IPS-15b (cell line): Measurements from ENCODE around the gene TREML2.
"Not testable (repeated sequence)": the region's sequence is repeated elsewhere in the genome, so short reads cannot be mapped to it uniquely, and the experiment has no call there.

ENCODE experiments used
- H3K27me3 ChIP-seq: one replicate; pipeline ENCODE4 v1.6.1; 2013; ENCODE audit warnings: low read length; ENCODE audit not compliant: control insufficient read depth, insufficient read depth
- H3K36me3 ChIP-seq: one replicate; pipeline ENCODE4 v1.6.1; 2013; ENCODE audit warnings: low read length; ENCODE audit not compliant: control insufficient read depth, insufficient read depth
- H3K4me1 ChIP-seq: one replicate; pipeline ENCODE4 v1.6.1; 2013; ENCODE audit warnings: mild to moderate bottlenecking, low read length; ENCODE audit not compliant: control insufficient read depth, insufficient read depth
- H3K4me3 ChIP-seq: one replicate; pipeline ENCODE4 v1.5.1; 2013; ENCODE audit warnings: low read depth, low read length
- H3K9ac ChIP-seq: one replicate; pipeline ENCODE4 v1.6.1; 2013; ENCODE audit warnings: low read depth, mild to moderate bottlenecking, low read length
- H3K9me3 ChIP-seq: one replicate; pipeline ENCODE4 v1.6.1; 2013; ENCODE audit warnings: mild to moderate bottlenecking, low read length; ENCODE audit not compliant: control insufficient read depth, insufficient read depth

The TREML2 gene

GRCh38 chr6:41200296-41200900, 551 bp downstream of the TREML2 start:
- H3K9ac ChIP-seq: no peak overlapping the region
- H3K4me3 ChIP-seq: no peak overlapping the region
- no peaks in the 10 kb centered on the region for H3K36me3 ChIP-seq
- no peaks in the 10 kb centered on the region for H3K9me3 ChIP-seq
- no peaks in the 10 kb centered on the region for H3K27me3 ChIP-seq
- H3K4me1 ChIP-seq: peaks cover 3% of the 10 kb centered on the region

DNA sequence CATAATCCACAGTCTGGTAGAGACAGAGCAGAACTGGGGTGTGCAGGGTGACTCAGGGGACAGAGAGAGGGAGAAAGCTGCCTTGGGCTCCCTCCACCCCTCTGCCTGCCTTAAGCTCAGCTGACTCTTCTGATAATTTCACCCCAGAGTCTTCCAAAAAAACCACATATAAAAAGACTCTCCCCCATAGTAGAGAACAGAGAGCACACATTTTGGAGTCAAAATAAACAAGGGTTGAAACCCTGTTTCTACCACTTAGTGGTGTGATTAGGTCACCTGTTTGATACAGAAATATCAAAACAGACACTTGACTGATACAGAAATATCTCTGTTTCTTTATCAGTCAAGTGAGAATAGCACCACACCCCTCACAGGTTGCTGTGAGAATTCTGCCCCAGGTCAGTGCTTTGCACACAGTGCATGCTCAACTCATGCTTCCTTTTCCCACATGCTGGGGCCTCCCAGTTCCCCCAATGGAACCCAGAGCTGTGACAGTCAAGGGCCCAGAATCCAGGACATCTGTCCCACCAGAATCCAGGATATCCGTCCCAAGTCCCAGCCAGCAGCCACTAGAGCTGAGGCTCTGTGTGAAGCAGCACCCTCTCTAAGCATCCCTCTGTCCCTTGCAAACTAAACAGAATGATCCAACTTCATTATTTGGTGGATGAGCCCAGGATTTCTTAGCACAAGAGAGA, 1.2 kb downstream of the TREML2 start:
- H3K9me3 ChIP-seq: no peaks in the 10 kb centered on the region
- no peak overlapping the region for H3K4me3 ChIP-seq
- H3K9ac ChIP-seq: no peak overlapping the region
- no peaks in the 10 kb centered on the region for H3K27me3 ChIP-seq
- peaks cover 3% of the 10 kb centered on the region for H3K4me1 ChIP-seq
- H3K36me3 ChIP-seq: no peaks in the 10 kb centered on the region

- H3K9me3 ChIP-seq: no peaks in the 10 kb centered on the region
- H3K9ac ChIP-seq: no peak overlapping the region
- H3K36me3 ChIP-seq: no peaks in the 10 kb centered on the region
- H3K4me1 ChIP-seq: peaks cover 3% of the 10 kb centered on the region
- H3K4me3 ChIP-seq: no peak overlapping the region
- peaks cover 2% of the 10 kb centered on the region for H3K27me3 ChIP-seq
Observed at GRCh38 chr6:41197234-41197633, 3.7 kb downstream of the TREML2 start.

DNA sequence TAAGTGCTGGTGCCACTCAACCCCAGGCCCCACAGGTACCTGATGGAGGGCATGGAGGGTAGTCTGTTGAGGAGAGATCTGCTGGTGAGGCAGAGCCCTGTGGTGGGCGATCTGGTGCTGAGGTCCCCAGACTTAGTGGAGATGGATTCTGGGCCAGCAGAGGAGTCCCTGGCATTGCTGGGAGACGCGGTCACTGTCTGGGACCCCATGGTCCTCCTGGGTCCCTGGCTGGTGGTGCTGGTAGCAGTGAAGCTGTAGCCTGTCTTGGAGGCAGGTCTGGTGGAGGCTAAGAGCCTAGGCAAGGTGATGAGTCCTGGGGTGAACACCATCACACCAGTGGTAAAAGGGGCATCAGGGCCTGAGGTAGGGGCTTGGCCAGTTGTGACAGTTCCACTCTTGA, 6.6 kb downstream of the TREML2 start:
- Histone ChIP-seq H3K4me1 (no peaks in the 10 kb centered on the region), H3K27me3 (peaks cover 2% of the 10 kb centered on the region), H3K9ac (no peak overlapping the region), H3K36me3 (no peaks in the 10 kb centered on the region), H3K9me3 (peaks cover 3% of the 10 kb centered on the region), H3K4me3 (no peak overlapping the region)

- H3K9me3 ChIP-seq: peaks cover 6% of the 10 kb centered on the region
- H3K27me3 ChIP-seq: peaks cover 2% of the 10 kb centered on the region
- H3K4me1 ChIP-seq: no peaks in the 10 kb centered on the region
- no peak overlapping the region for H3K4me3 ChIP-seq
- no peaks in the 10 kb centered on the region for H3K36me3 ChIP-seq
- no peak overlapping the region for H3K9ac ChIP-seq
Observed at GRCh38 chr6:41193884-41194283, 7.1 kb downstream of the TREML2 start.

- H3K27me3 ChIP-seq: peaks cover 2% of the 10 kb centered on the region
- H3K9me3 ChIP-seq: peaks cover 6% of the 10 kb centered on the region
- H3K4me1 ChIP-seq: no peaks in the 10 kb centered on the region
- no peak overlapping the region for H3K9ac ChIP-seq
- H3K4me3 ChIP-seq: no peak overlapping the region
- H3K36me3 ChIP-seq: no peaks in the 10 kb centered on the region
Observed at GRCh38 chr6:41193171-41193734, 7.7 kb downstream of the TREML2 start.

DNA sequence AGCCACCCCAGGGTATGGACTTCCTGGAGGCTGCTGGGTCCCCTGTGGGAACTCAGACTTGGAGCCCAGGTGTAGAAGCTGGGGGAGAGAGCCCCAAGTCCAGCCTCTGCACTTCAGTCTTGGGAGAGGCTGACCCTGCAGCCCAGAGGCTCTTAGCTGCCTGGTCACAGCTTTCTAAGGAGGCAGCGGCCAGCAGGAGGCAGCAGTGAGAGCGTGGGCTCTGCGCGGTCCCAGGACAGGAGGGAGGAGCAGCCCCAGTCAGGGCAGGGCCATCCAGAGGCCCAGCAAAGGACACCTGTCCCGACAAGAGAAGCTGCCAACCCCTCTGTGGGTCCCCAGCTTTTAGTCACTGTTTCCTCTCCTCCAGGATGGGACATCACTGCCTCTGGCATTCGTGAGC, 9.4 kb downstream of the TREML2 start:
- Histone ChIP-seq H3K4me3 (no peak overlapping the region), H3K4me1 (no peaks in the 10 kb centered on the region), H3K9me3 (peaks cover 6% of the 10 kb centered on the region), H3K36me3 (no peaks in the 10 kb centered on the region), H3K27me3 (peaks cover 2% of the 10 kb centered on the region), H3K9ac (no peak overlapping the region)

DNA sequence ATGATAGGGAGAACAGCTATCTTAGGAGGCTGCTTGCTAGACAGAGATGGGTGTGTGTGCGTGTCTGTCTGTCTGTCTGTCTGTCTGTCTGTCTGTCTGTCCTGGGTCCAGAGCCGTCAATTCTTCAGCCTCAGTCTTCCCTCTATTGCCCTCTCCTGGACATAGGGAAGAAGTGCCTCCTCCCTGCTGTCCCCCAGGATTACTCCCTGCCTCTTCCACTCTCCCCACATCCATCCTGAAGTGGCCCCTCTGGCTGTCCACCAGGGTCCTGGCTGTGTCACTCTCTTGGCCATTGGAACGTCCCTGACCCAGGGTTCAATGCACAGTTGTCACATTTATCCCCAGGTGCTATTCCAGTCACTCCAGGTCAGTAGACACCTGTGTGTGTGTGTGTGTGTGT, 10.2 kb downstream of the TREML2 start:
- Histone ChIP-seq H3K9me3 (peaks cover 6% of the 10 kb centered on the region), H3K4me3 (no peak overlapping the region), H3K9ac (no peak overlapping the region), H3K36me3 (no peaks in the 10 kb centered on the region), H3K4me1 (no peaks in the 10 kb centered on the region), H3K27me3 (peaks cover 2% of the 10 kb centered on the region)

GRCh38 chr6:41189967-41190366, 11.0 kb downstream of the TREML2 start:
- H3K4me3 ChIP-seq: no peak overlapping the region
- peaks cover 6% of the 10 kb centered on the region for H3K9me3 ChIP-seq
- H3K4me1 ChIP-seq: no peaks in the 10 kb centered on the region
- H3K9ac ChIP-seq: no peak overlapping the region
- no peaks in the 10 kb centered on the region for H3K36me3 ChIP-seq
- H3K27me3 ChIP-seq: peaks cover 2% of the 10 kb centered on the region

DNA sequence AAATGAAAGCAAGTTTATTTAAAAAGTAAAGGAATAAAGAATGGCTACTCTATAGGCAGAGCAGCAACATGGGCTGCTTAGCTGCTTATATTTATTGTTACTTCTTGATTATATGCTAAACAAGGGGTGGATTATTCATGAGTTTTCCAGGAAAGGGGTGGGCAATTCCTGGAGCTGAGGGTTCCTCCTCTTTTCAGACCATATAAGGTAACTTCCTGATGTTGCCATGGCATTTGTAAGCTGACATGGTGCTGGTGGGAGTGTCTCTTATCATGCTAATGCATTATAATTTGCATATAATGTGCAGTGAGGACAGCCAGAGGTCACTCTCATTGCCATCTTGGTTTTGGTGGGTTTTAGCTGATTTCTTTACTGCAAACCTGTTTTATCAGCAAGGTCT, 11.9 kb downstream of the TREML2 start:
- H3K36me3 ChIP-seq, H3K9ac ChIP-seq, H3K4me3 ChIP-seq, H3K27me3 ChIP-seq, H3K9me3 ChIP-seq, H3K4me1 ChIP-seq: not testable (repeated sequence)

DNA sequence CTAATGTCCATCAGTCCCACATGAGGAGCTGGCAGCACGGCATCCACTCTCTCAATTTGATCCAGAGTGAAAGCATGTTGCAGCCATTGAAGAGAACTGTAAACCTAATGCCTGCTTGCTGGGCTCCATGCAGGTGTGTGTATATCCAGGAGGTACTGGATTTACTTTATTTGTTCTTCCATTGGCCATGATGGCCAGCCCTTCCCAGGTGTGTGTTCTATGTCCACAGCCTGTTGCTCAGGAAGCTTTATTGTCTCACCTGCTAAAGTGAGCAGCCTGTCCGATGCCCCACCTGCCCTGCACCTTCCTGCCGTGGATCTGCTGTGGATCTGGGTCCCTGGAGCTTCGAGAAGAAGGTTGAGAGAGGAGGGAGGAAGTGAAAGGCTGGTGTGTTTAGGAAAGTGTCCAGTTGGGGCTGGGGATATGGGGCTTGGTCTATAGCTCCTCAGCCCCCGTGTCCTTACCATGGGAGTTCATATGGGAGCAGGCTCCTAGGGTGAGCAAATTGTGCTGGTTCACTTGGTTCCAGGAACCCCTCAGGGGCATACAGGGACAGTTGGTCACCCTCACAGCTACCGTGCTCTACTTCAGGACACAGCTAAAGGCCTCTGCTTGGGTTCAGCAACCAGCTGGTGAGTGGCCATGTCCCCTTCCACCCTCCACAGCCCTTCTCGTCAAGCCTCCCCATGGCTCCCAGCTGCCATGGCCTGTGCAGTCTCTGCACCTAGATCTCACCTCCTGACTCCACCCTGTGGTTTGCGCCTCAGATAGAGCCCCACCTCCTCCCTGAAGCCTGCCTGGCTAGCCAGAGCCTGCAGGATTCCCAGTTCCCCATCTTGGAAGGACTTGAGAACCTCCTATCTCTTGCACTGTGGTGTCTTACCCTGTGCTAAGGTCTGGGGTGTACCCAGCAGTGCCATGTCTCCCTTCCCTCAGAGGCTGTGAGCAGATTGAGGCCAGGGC, 12.7 kb downstream of the TREML2 start:
- Histone ChIP-seq H3K4me1 (no peaks in the 10 kb centered on the region), H3K9ac (no peak overlapping the region), H3K36me3 (no peaks in the 10 kb centered on the region), H3K27me3 (peaks cover 2% of the 10 kb centered on the region), H3K4me3 (no peak overlapping the region), H3K9me3 (peaks cover 6% of the 10 kb centered on the region)
